ENCODE data around the gene ZNF697. TPM values are rescaled to one million over a fixed set of nuclear protein-coding genes. Genes with fewer than 3 reads are reported as not detected.

ZNF697 gene
- total and polyA plus RNA-seq, 9 of the 15 experiments (the other 6 are each of a cell fraction or from before 2014, with no cell fraction given) = 2.1 to 13.6 (median 8.3) TPM

GRCh38 chr1:119647228-119647733, 785 bp downstream of the ZNF697 start:
- ATAC-seq (peak; percentile 11), FAIRE-seq (no peak), DNase-seq (ENCODE audit: extremely low read depth in 1 of 4, low spot score in 3 of 4) (peak in 1 of 4 experiments; percentile 17)
- 3% methylated on average over 14 of the region's 18 CpGs for WGBS (ENCODE audit: insufficient coverage, low coverage, missing lambda C conversion rate)
- Histone ChIP-seq H3K27me3 (ENCODE audit: control insufficient read depth in 2 of 2, insufficient read depth in 2 of 2, low read length in 2 of 2) (peaks cover 6 to 13% of the 10 kb centered on the region in 2 experiments; a peak in 2 of 5 replicates), H3K4me3 (peak overlapping the region; percentile 90), H3K79me2 (ENCODE audit: control insufficient read depth, insufficient read depth, low read length) (peaks cover 34% of the 10 kb centered on the region), H3K27ac (ENCODE audit: extremely low read depth, low read depth, low read length) (peak overlapping the region; percentile 71), H3K9ac (ENCODE audit: insufficient read depth in 1 of 2, low read depth in 2 of 2, low read length in 2 of 2) (peak overlapping the region; percentile 80 to 96), H3K9me1 (ENCODE audit: control insufficient read depth, insufficient read depth, low read length) (no peaks in the 10 kb centered on the region), H3K36me3 (ENCODE audit: control insufficient read depth, insufficient read depth, low read length) (no peaks in the 10 kb centered on the region), H4K20me1 (replicated peaks; ENCODE audit: control insufficient read depth, insufficient read depth, low read length) (no peaks in the 10 kb centered on the region), H3K4me1 (replicated peaks in 1 of 2; ENCODE audit: control insufficient read depth in 2 of 2, insufficient read depth in 2 of 2, low read length in 2 of 2) (peaks cover 15 to 25% of the 10 kb centered on the region in 2 experiments), H3K4me2 (ENCODE audit: insufficient read depth, low read length) (peak overlapping the region; percentile 94), H2AFZ (ENCODE audit: low read depth, low read length) (peak overlapping the region; percentile 91), H3K9me3 (replicated peaks; ENCODE audit: control insufficient read depth, insufficient read depth, low read depth, low read length) (no peaks in the 10 kb centered on the region)
- BruUV-seq (replicated peaks) = no TSS peak
- POLR2A ChIA-PET = interaction anchor here (0.6 to 2.0 kb wide), 7 partner anchors 8 to 506 kb away, joined by 3 to 12 read pairs (median 3); no protein-coding TSS in a partner anchor
- intact Hi-C loops (cut with micrococcal nuclease) = no loop called here
- CTCF ChIA-PET (ENCODE audit: low intra/inter-chr PET ratio) = no interaction called here
- in situ Hi-C loops (cut with MboI) = no loop called here
- peak; percentile 59; the same call in 1 of the 2 replicates for TF ChIP-seq MIER1 (IDR thresholded peaks at IDR 0.05; ENCODE audit: low read depth)
- TF ChIP-seq PHB (CRISPR knock-in tag; IDR thresholded peaks at IDR 0.05) = no peak
- TF ChIP-seq TCF3 (CRISPR knock-in tag; IDR thresholded peaks at IDR 0.05) = no peak
- TF ChIP-seq ZNF717 (CRISPR knock-in tag; IDR thresholded peaks at IDR 0.05) = 0 out of 2 replicates have a peak, but pooled peaks have one; percentile 74
- TF ChIP-seq ZC3H11A (IDR thresholded peaks at IDR 0.05; ENCODE audit: low read depth, low read length) = no peak
- TF ChIP-seq FOXP4 (CRISPR knock-in tag; IDR thresholded peaks at IDR 0.05; ENCODE audit: borderline replicate concordance) = peak; percentile 61; the same call in 1 of the 2 replicates
- TF ChIP-seq MGA (IDR thresholded peaks at IDR 0.05) = peak; percentile 55
